ENCODE data around the gene ERGIC2. TPM values are rescaled to one million over a fixed set of nuclear protein-coding genes. Genes with fewer than 3 reads are reported as not detected.

ERGIC2 gene
- total and polyA plus RNA-seq, 10 of the 15 experiments (the other 5 are each of a cell fraction or from before 2014, with no cell fraction given), result 26.1 to 181 (median 83.9) TPM

DNA sequence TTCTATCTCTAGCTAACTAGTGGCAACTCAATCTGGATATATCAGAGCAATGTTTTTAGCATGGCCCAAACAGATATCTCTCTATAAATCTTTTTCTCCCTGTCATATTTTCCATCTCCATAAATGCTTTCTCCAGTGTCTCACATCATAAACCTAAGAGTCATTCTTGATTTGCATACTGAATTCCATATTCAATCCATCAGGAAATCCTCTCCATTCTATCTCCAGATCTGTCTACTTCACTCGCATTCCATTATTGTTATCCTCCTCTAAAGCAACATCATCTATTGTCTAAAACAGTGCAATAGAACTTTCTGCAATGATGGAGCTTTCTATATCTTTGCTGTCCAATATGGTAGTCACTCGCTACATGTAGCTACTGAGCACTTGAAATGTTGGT, 45.5 kb upstream of the ERGIC2 start (continued):
- TF ChIP-seq, protein P1, sequence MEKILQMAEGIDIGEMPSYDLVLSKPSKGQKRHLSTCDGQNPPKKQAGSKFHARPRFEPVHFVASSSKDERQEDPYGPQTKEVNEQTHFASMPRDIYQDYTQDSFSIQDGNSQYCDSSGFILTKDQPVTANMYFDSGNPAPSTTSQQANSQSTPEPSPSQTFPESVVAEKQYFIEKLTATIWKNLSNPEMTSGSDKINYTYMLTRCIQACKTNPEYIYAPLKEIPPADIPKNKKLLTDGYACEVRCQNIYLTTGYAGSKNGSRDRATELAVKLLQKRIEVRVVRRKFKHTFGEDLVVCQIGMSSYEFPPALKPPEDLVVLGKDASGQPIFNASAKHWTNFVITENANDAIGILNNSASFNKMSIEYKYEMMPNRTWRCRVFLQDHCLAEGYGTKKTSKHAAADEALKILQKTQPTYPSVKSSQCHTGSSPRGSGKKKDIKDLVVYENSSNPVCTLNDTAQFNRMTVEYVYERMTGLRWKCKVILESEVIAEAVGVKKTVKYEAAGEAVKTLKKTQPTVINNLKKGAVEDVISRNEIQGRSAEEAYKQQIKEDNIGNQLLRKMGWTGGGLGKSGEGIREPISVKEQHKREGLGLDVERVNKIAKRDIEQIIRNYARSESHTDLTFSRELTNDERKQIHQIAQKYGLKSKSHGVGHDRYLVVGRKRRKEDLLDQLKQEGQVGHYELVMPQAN (conservative IDR thresholded peaks at IDR 0.05), result no peak
- TF ChIP-seq DPF2 (IDR thresholded peaks at IDR 0.05) (no peak), RB1 (IDR thresholded peaks at IDR 0.05; ENCODE audit: borderline replicate concordance) (no peak), POLR2AphosphoS5 (IDR thresholded peaks at IDR 0.05; ENCODE audit: low read length) (no peak)
- TF ChIP-seq, protein P2, sequence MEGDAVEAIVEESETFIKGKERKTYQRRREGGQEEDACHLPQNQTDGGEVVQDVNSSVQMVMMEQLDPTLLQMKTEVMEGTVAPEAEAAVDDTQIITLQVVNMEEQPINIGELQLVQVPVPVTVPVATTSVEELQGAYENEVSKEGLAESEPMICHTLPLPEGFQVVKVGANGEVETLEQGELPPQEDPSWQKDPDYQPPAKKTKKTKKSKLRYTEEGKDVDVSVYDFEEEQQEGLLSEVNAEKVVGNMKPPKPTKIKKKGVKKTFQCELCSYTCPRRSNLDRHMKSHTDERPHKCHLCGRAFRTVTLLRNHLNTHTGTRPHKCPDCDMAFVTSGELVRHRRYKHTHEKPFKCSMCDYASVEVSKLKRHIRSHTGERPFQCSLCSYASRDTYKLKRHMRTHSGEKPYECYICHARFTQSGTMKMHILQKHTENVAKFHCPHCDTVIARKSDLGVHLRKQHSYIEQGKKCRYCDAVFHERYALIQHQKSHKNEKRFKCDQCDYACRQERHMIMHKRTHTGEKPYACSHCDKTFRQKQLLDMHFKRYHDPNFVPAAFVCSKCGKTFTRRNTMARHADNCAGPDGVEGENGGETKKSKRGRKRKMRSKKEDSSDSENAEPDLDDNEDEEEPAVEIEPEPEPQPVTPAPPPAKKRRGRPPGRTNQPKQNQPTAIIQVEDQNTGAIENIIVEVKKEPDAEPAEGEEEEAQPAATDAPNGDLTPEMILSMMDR (IDR thresholded peaks at IDR 0.05 in 2 of 3, conservative IDR thresholded peaks at IDR 0.05 in 1 of 3; ENCODE audit: control insufficient read depth in 2 of 3, extremely low read depth in 1 of 3, insufficient read depth in 1 of 3, low read depth in 3 of 3, low read length in 3 of 3), result no peak

DNA sequence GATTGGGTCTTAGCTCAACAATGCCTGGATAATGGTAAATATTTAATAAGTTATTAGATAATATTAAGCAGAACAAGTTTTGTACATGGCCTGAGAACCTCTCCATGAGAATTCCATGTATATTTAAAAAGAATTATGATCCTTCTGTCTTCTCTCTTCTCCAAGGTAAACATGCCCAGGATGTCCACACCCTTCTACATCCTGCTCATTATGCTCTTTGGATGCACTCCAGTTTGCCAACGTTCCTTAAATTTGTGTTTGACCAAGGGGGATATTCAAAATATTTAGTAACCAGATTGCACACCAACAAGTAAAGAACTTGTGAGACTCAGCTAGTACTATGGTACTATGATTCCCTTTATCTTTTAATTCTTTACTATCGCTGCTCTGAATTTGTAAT, 44.8 kb upstream of the ERGIC2 start:
- ATAC-seq (no peak), FAIRE-seq (no peak), DNase-seq (ENCODE audit: low read depth, low spot score) (no peak)
- H3K27ac ChIP-seq (ENCODE audit: control insufficient read depth, insufficient read depth), result no peak overlapping the region
- H3K36me3 ChIP-seq (ENCODE audit: control insufficient read depth in 2 of 2, insufficient read depth in 2 of 2, low read length in 1 of 2), result no peaks in the 10 kb centered on the region
- 0 out of 4 replicates have a peak, but pooled peaks cover 0 to 2% of the 10 kb centered on the region in 2 experiments for H3K27me3 ChIP-seq (replicated peaks in 1 of 2; ENCODE audit: control insufficient read depth in 2 of 2, insufficient read depth in 2 of 2, low read length in 1 of 2)
- SMC1A ChIA-PET (ENCODE audit: uncharacterized antibody, unreplicated experiment), result interaction anchor here (0.7 kb wide), 1 partner anchor 44 kb away, joined by 3 read pairs; the partner anchor contains the start of gene ERGIC2
- peaks cover 3% of the 10 kb centered on the region; the same call in 1 of the 2 replicates for H3K4me1 ChIP-seq (ENCODE audit: control insufficient read depth, insufficient read depth, low read length)
- no TSS peak for BruUV-seq (replicated peaks)
- no peaks in the 10 kb centered on the region for H3K79me2 ChIP-seq (ENCODE audit: control insufficient read depth, insufficient read depth, low read length)
- in situ Hi-C loops (cut with MboI), result no loop called here
- intact Hi-C loops (cut with micrococcal nuclease; ENCODE audit: unreplicated experiment), result loop anchor here (5.0 kb wide), 1 partner anchor 353 kb away; no protein-coding TSS in a partner anchor
- H3K4me2 ChIP-seq (ENCODE audit: control insufficient read depth, insufficient read depth), result no peak overlapping the region
- H3K4me3 ChIP-seq, result no peak overlapping the region
- TF ChIP-seq PAX8 (IDR thresholded peaks at IDR 0.05), result no peak
- TF ChIP-seq KLF5 (IDR thresholded peaks at IDR 0.05; ENCODE audit: partially characterized antibody), result no peak
- no peaks in the 10 kb centered on the region for H3K9me3 ChIP-seq (replicated peaks; ENCODE audit: control insufficient read depth, insufficient read depth, low read length)
- CTCF ChIA-PET, result interaction anchor here (1.0 to 1.4 kb wide), 3 partner anchors 9 to 27 kb away, joined by 3 to 4 read pairs (median 3); no protein-coding TSS in a partner anchor
- RAD21 ChIA-PET (ENCODE audit: unreplicated experiment), result interaction anchor here (0.8 kb wide), 1 partner anchor 63 kb away, joined by 3 read pairs; no protein-coding TSS in a partner anchor
- POLR2A ChIA-PET, result no interaction called here
- no peak overlapping the region for H3K9ac ChIP-seq (ENCODE audit: control insufficient read depth, insufficient read depth, low read length)
- WGBS (ENCODE audit: insufficient coverage, insufficient replicate concordance, low lambda C conversion rate, missing lambda C conversion rate), result 41% methylated on average over 2 of the region's 2 CpGs
- no peak overlapping the region for H2AFZ ChIP-seq (ENCODE audit: control insufficient read depth, low read depth, low read length)
- H4K20me1 ChIP-seq (ENCODE audit: control insufficient read depth, insufficient read depth), result no peaks in the 10 kb centered on the region

Measured in GM12878 (cell line).